Globus pallidus (tissue), 1 donor: ENCODE measurements around the gene SSTR1.

ENCODE experiments used
- DNase-seq: peaks from one replicate; pipeline ENCODE4 v3.0.0-alpha.2; 2015; ENCODE audit warnings: low spot score

Gene SSTR1

DNA sequence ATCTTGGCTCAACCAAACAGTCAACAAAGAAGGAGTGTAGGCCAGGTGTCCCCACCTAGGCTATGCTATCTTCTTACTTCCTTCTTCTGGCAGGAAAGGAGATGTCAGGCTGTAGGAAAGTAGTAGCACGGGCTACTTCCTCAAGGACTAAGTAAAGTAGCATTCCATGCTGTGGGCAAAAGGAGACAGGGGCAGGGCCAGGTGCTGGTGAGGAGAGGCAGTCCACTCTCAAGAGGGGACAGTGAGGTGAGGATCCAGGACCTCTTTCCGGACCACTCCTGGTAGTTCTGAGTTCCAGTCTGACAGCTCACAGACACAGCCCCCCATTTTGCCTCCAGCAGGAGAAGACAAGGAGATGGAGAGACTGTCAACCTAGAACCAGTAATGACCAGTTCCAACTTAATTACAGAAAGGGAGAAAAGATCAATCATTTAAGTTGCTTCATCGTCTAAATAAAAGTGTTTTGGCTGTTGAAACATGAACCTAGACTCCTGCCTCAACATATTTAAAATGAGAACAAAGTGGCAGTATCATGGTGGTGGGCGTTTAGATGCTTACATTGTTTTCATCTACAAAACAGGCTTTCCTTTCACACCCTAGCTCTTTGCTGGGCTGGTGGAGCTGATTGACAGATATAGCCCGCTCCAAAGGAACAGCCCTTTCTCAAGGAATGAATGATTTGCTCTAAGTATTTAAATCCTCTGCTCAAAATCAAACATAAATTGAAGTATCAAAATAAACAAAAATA lies 5.1 kb upstream of the SSTR1 start:
- no peak for DNase-seq

DNA sequence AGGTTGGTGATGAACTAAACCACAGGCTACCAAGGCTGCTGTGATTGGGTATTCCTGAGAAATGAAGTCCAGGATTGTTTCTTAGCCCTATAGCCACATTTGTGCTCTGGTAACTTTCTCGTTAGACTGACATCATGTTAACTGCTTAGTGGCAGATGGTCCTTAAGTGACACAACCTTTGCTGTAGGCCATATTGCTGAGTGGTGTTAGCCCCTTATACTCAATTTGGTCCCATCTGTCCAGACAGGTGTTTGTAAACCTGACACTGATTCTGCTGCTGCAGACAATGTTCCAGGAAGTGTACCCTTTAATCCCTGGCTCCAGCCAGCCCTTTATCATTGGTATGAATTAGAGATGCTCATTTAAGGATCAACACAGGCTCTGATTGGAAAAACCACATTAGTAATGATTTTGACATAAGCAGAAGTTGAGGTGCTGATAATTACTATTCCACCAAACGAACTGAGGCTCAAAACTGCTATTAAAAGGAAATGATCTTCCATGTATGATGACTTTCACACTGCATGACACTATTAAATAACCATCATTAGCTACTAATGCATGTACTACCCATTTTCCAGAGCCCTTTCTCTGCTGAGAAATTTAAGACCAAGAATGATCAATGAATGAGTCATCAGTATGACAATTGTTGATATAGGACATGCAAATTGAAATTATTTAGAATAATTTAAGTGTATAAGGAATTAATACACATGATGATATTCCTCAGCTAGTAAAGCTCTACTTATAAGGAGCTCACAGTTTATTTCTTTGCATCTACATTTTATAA lies 3.6 kb upstream of the SSTR1 start:
- no peak for DNase-seq

DNA sequence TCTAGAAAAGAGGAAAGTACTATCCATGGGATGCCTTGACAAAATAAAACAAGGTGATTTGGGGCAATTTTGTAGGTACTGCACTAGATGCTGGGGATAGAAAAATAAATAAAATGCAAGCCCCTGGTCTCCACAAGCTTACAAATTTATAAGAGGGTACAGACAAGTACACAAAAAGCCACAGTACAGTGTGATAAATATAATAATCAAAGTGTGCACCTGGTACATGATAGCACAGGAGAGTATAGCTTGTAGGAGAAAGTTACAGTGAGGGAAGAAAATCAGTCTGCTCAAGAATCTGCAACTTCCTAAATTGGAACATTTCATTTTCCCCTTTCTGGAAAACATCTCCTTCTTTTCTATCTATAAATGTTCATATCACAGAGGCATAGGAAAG lies 3.0 kb upstream of the SSTR1 start:
- DNase-seq = no peak

DNA sequence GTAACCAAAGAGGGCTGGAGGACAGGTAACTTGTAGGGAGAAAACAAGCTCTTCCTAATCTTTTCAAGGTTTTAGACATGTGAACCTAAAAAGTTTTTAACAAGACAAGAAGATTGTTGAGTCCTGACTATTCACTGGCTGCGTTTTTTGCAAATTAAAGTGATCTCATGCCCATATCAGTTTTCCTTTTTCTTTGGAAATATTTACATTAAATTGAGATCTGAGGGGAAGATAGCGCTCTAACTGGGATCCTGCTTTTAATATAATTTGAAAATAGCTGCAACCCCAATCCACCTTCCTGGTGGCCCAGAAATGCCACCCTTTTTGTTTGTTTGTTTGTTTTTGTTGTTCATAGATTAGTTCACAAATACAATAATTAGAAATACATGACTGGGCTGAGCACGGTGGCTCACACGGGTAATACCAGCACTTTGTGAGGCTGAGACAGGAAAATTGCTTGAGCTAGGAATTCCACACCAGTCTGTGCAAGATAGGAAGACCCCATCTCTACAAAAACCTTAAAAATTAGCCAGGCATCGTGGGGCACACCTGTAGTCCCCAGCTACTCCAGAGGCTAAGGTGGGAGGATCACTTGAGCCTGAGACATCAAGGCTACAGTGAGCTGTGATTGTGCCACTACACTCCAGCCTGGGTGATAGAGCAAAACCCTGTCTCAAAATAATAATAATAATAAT lies 2.4 kb upstream of the SSTR1 start:
- DNase-seq = no peak

DNA sequence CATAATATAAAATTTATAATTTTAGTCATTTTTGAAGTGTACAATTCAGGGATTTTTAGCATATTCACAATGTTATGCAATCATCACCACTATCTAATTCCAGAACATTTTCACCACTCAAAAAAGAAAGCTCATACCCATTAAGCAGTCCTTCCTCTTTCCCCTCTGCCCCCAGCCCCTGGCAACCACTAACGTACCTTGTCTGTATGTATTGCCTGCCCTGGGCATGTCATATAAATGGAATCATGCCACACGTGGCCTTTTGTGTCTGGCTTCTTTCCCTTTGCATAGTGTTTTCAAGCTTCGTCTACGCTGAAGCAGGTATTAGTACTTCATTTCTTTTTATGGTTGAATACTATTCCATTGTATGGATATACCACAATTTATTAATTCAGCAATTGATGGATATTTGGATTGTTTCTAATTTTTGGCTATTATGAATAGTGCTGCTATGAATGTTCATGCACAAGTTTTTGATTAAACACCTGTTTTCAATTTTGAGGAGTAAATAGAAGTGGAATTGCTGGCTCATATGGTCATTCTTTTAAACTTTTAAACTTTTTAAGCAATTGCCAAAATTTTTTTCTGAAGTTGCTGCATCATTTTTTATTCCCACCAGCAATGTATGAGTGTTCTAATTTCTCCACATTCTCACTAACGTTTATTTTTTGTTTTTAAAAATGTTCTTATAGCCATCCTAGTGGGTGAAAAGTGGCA lies 1.6 kb upstream of the SSTR1 start:
- DNase-seq = no peak

DNA sequence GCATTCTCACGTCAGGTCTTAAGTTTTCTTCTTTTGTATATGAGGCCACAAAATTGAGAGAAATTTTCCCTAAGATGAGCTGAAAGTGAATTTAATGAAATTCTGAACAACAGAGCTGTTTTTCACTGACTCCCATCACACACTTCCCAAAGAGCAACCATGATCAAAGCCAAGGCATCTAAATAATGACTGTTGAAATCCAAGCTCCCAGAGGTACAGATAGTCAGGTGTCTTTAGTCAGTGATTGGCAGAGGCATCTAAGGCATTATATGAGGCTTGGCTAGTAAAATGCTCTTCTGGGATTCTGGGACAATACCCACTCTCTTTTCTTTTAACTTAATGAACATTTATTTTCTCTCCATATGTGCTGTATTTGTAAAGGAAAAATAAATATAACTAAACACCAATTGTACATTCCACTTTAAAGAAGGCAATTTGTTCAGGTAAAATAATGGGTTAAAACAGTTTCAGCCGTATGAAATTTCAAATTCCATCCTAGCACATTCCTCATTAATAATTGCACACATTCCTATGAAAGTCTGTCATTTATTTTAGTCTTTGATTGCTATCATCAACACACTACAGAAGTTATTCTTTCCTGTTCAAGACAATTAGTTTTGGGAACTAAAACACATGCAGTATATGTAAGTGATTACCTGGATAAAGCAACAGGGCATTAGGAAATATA lies 871 bp upstream of the SSTR1 start:
- no peak for DNase-seq

DNA sequence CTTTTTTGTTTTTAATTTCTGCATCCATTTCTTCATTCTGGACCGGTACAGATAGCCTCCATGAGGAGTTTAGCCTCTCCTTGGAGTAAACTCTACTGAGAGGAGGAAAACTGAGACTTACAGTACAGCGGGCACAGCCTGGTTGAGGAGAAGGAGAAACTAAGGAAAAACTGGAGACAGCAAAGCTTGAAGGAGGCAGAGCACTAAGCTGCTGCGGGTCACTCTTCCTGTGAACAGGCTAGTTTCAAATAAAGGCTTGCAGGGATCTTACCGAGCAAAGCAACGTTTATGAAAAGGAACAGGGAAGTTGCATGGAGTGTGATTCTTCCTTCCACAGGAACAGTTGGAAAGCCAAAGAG lies 348 bp upstream of the SSTR1 start:
- DNase-seq = no peak

DNA sequence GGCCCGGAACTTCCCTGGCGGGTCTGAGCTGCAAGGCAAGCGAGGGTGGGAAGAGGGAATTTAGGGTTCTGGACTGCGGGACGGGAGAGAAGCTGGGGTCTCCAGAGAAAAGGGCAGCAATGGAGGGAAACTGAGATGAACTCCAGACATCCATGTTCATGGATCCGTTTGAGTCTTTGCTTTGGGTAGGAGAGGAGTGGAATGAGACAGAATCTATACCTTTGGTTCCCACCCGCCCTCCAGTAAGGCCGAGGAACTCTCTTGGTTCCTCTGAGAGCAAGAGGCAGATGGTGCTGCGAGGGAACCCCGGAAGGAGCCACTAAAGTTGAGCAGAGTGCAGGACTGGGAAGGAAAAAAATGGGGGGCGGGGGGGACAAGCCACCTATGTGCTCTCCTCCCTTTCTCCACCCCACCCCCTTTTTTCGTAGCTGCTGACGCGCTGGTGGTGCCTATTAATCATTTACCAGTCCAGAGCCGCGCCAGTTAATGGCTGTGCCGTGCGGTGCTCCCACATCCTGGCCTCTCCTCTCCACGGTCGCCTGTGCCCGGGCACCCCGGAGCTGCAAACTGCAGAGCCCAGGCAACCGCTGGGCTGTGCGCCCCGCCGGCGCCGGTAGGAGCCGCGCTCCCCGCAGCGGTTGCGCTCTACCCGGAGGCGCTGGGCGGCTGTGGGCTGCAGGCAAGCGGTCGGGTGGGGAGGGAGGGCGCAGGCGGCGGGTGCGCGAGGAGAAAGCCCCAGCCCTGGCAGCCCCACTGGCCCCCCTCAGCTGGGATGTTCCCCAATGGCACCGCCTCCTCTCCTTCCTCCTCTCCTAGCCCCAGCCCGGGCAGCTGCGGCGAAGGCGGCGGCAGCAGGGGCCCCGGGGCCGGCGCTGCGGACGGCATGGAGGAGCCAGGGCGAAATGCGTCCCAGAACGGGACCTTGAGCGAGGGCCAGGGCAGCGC lies 1.2 kb downstream of the SSTR1 start:
- no peak for DNase-seq

DNA sequence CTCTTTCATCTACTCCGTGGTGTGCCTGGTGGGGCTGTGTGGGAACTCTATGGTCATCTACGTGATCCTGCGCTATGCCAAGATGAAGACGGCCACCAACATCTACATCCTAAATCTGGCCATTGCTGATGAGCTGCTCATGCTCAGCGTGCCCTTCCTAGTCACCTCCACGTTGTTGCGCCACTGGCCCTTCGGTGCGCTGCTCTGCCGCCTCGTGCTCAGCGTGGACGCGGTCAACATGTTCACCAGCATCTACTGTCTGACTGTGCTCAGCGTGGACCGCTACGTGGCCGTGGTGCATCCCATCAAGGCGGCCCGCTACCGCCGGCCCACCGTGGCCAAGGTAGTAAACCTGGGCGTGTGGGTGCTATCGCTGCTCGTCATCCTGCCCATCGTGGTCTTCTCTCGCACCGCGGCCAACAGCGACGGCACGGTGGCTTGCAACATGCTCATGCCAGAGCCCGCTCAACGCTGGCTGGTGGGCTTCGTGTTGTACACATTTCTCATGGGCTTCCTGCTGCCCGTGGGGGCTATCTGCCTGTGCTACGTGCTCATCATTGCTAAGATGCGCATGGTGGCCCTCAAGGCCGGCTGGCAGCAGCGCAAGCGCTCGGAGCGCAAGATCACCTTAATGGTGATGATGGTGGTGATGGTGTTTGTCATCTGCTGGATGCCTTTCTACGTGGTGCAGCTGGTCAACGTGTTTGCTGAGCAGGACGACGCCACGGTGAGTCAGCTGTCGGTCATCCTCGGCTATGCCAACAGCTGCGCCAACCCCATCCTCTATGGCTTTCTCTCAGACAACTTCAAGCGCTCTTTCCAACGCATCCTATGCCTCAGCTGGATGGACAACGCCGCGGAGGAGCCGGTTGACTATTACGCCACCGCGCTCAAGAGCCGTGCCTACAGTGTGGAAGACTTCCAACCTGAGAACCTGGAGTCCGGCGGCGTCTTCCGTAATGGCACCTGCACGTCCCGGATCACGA lies 2.2 kb downstream of the SSTR1 start:
- no peak for DNase-seq

DNA sequence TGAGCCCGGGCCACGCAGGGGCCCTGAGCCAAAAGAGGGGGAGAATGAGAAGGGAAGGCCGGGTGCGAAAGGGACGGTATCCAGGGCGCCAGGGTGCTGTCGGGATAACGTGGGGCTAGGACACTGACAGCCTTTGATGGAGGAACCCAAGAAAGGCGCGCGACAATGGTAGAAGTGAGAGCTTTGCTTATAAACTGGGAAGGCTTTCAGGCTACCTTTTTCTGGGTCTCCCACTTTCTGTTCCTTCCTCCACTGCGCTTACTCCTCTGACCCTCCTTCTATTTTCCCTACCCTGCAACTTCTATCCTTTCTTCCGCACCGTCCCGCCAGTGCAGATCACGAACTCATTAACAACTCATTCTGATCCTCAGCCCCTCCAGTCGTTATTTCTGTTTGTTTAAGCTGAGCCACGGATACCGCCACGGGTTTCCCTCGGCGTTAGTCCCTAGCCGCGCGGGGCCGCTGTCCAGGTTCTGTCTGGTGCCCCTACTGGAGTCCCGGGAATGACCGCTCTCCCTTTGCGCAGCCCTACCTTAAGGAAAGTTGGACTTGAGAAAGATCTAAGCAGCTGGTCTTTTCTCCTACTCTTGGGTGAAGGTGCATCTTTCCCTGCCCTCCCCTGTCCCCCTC lies 3.0 kb downstream of the SSTR1 start:
- no peak for DNase-seq

DNA sequence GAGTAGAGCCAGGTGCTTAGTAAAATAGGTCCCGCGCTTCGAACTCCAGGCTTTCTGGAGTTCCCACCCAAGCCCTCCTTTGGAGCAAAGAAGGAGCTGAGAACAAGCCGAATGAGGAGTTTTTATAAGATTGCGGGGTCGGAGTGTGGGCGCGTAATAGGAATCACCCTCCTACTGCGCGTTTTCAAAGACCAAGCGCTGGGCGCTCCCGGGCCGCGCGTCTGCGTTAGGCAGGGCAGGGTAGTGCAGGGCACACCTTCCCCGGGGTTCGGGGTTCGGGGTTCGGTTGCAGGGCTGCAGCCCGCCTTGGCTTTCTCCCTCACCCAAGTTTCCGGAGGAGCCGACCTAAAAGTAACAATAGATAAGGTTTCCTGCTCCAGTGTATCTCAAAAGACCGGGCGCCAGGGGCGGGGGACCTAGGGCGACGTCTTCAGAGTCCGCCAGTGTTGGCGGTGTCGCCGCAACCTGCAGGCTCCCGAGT lies 3.6 kb downstream of the SSTR1 start:
- DNase-seq = no peak

DNA sequence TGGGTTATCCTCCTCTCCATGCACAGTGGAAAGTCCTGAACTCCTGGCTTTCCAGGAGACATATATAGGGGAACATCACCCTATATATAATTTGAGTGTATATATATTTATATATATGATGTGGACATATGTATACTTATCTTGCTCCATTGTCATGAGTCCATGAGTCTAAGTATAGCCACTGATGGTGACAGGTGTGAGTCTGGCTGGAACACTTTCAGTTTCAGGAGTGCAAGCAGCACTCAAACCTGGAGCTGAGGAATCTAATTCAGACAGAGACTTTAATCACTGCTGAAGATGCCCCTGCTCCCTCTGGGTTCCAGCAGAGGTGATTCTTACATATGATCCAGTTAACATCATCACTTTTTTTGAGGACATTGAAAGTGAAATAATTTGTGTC lies 4.4 kb downstream of the SSTR1 start:
- no peak for DNase-seq

DNA sequence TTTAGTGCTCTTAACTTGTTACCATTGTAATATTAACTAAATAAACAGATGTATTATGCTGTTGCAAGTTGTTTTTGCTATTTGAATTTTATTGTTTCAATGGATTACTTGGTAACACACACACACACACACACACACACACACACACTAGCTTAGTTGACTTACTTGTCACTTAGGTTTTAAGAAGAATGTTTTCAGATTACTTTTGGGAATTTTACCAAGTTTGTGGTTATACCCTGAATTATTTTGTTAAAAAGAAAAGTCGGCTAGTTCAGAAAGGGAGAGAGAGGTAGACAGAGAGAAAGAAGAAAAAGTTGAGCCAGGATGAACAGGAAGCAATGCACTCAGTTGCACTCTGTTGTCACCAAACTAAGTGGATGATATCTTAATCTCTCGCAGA lies 5.3 kb downstream of the SSTR1 start:
- DNase-seq = no peak

DNA sequence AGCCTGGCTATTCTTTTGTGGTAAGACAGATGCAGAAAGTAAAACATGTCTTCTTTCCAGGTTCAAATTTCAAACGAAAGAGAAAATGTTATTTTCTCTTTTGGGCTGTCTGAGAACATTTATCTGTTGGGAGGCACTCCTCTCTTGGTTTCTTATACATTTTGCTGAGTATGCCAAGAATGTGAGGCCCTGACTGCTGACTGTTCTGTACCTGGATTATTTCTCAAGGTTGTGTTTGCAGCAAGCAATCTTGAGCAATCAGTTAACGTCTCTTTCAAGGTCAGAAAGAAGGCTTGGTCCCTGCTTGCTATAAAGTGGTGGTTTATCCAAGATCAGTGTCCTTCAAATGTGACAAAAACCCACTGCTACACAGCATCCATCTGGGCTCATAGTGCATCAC lies 9.8 kb downstream of the SSTR1 start:
- no peak for DNase-seq

DNA sequence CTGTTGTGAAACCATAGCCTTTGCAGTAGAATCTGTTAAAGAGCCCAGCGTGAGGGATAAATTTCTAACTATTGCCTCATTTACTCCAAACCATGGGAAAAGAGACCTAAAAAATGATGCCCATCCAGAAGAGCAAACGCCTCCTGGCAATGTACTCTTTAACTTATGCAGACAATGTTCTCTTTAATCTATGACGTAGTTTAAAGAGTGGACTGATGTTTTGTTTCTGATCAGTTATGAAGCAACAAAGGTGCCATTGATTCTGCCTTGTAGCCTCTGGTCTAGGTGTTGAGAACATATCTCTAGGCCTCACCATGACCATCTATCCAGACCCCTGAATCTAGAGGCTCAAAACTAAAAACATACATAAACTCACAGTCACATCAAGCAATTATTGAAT lies 13.4 kb downstream of the SSTR1 start:
- DNase-seq = no peak

DNA sequence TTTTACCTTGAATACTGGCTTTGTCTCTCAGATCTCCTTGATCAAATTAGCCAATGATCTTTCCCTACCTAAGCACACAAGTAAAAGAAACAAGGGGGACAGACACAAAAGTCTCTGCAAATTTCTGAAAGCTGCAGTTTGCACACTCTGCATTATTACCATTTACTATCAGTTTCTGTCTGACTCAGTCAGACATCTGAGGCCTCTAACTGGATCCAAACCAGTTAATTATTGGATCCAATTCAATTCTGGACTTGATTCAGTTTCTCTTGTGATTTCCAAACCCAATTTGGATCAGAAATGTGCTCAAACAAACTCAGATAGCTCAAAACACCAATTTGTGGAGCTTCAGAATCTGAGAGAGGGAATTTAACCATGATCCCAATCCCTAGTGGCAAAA lies 16.6 kb downstream of the SSTR1 start:
- no peak for DNase-seq

DNA sequence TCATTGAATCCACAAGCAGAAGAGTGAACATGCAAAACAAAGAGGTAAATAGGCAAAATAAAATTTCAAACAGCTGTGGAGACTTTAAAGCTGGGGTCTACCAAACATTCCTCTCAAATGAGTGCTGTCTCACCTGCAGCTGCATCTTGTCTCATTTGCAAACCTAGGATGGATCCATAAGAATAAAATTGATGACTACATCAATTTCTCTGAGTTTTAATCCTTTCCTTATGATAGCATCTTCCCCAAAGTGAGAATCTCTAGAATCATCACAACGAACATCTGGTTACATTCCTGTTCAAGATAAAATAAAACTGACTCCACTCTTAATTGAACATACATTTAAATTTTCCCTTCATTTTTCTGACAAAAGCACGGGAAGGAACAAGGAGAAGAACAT lies 18.2 kb downstream of the SSTR1 start:
- no peak for DNase-seq

DNA sequence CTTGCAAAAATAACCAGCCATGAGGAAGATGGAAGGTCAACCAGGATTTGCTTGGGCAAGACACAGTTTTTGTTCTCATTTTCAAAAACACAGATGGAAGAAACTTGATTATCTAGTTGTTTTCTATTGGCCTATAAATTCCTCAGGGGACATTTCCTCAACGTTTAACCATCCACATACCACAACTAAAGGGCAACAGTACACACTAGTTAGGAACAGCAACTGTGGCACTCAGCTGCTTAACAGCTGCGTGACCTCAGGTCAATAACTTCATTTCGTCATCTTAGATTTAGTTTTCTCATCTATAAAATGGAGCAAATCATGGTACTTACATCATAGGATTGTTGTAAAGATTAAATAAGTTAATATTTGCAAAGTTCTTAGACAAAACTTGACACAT lies 18.7 kb downstream of the SSTR1 start:
- DNase-seq = no peak

DNA sequence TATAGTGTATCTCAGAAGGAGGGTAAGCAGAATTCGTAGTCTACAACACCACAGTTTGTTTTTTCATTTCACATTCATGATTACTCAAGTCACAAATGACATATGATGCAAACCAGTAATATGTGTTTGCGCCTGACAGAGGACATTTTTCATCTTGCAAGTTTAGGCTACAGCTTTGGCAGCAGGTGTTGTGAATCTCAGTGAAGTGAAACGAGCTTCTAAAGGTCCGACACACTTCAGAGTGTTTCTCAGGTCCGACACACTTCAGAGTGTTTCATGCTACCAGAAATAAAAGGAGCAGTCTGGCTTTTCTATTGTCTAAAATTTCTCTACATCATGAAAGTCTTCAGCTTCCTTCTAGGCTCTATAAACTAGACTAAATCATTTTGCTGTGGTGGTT lies 25.5 kb downstream of the SSTR1 start:
- no peak for DNase-seq
